K562 (cell line): ENCODE measurements around the gene RXRA. TPM values are rescaled to one million over a fixed set of nuclear protein-coding genes. Genes with fewer than 3 reads are reported as not detected.

Experiments
- ATAC-seq: fragments of 200-7000 bp; cut with Tn5 transposase; 3 replicates; pipeline ENCODE4 v1.9.1; 2020; ENCODE audit warnings: moderate library complexity
- BruUV-seq: library from RNA; stranded (reverse); fragments of 400-500 nt; replicated peaks from 2 replicates; lab custom pipeline; 2021; lab: Mats Ljungman, UMichigan
- CTCF ChIA-PET: fragments of 300-600 bp; formaldehyde crosslinking; extraction: SDS; loops from one replicate; lab custom pipeline; 2021; ENCODE audit warnings: low intra/inter-chr PET ratio; lab: Yijun Ruan, JAX
- POLR2A ChIA-PET: fragments of 300-600, 350-650 bp; sonication (Branson Sonifier 250); formaldehyde crosslinking; extraction: SDS; loops from one replicate; lab custom pipeline; 2021; ENCODE audit warnings: antibody characterized with exemption, inconsistent platforms; lab: Yijun Ruan, JAX
- DNase-seq, 4 experiments: peaks; one replicate each; pipeline versions ENCODE4 v3.0.0 to v3.0.0-alpha.2; 2011 to 2018; ENCODE audit warnings: low spot score in 3 of 4, mixed read lengths in 3 of 4; ENCODE audit errors: extremely low read depth in 1 of 4
- FAIRE-seq: peaks from 2 replicates; lab custom pipeline; 2011; peaks lifted over from hg19 to GRCh38; lab: Jason Lieb, UNC
- H2AFZ ChIP-seq: 2 replicates; pipeline ENCODE4 v1.6.0; 2011; ENCODE audit warnings: low read depth, low read length, control low read depth, inconsistent platforms
- H3K27ac ChIP-seq: fragments of 200-600 bp; 3 replicates; pipeline ENCODE4 v1.8.0; 2011; ENCODE audit warnings: low read depth, mild to moderate bottlenecking, control low read depth, inconsistent platforms, low read length, moderate library complexity, mixed read lengths; ENCODE audit errors: extremely low read depth
- H3K27me3 ChIP-seq, 2 experiments: fragments of 300-600 bp in 1 of 2; 2 replicates in 1 of 2; 3 replicates in 1 of 2; pipeline versions ENCODE4 v1.6.0 to v1.8.0; 2011; ENCODE audit warnings: inconsistent platforms in 2 of 2, low read length in 2 of 2, mild to moderate bottlenecking in 1 of 2, mixed read lengths in 1 of 2, moderate library complexity in 1 of 2; ENCODE audit not compliant: control insufficient read depth in 2 of 2, insufficient read depth in 2 of 2
- H3K36me3 ChIP-seq: fragments of 300-600 bp; 3 replicates; pipeline ENCODE4 v1.8.0; 2011; ENCODE audit warnings: mild to moderate bottlenecking, low read length, inconsistent platforms; ENCODE audit not compliant: control insufficient read depth, insufficient read depth
- H3K4me1 ChIP-seq, 2 experiments: fragments of 200-600 bp in 1 of 2; replicated peaks in 1 of 2; 2 replicates in 1 of 2; 3 replicates in 1 of 2; pipeline versions ENCODE4 v1.5.1 to v1.8.0; 2011; ENCODE audit warnings: inconsistent platforms in 2 of 2, low read length in 2 of 2, mild to moderate bottlenecking in 1 of 2, mixed read lengths in 1 of 2, moderate library complexity in 1 of 2; ENCODE audit not compliant: control insufficient read depth in 2 of 2, insufficient read depth in 2 of 2
- H3K4me2 ChIP-seq: 2 replicates; pipeline ENCODE4 v1.6.1; 2011; ENCODE audit warnings: low read length, control low read depth, inconsistent platforms, mixed read lengths; ENCODE audit not compliant: insufficient read depth
- H3K4me3 ChIP-seq: fragments of 200-600 bp; sonication (generic), shearing (Covaris generic); 2 replicates; pipeline ENCODE4 v1.5.1; 2016; ENCODE audit warnings: control low read depth, inconsistent platforms
- H3K79me2 ChIP-seq: fragments of 200-600 bp; 3 replicates; pipeline ENCODE4 v1.8.0; 2011; ENCODE audit warnings: low read length, inconsistent platforms; ENCODE audit not compliant: control insufficient read depth, insufficient read depth
- H3K9ac ChIP-seq, 2 experiments: 2 replicates each; pipeline versions ENCODE4 v1.6.0 to v1.6.1; 2011; ENCODE audit warnings: low read depth in 2 of 2, low read length in 2 of 2, control low read depth in 1 of 2, inconsistent platforms in 1 of 2, mild to moderate bottlenecking in 1 of 2, mixed read lengths in 1 of 2; ENCODE audit not compliant: insufficient read depth in 1 of 2
- H3K9me1 ChIP-seq: one replicate; pipeline ENCODE4 v1.6.0; 2011; ENCODE audit warnings: inconsistent platforms, mild to moderate bottlenecking, low read length, moderate library complexity; ENCODE audit not compliant: control insufficient read depth, insufficient read depth
- H3K9me3 ChIP-seq: replicated peaks from 2 replicates; pipeline ENCODE4 v1.5.1; 2011; ENCODE audit warnings: low read depth, low read length, inconsistent platforms; ENCODE audit not compliant: control insufficient read depth, insufficient read depth
- H4K20me1 ChIP-seq: replicated peaks from 2 replicates; pipeline ENCODE4 v1.6.1; 2011; ENCODE audit warnings: low read length, inconsistent platforms, mixed read lengths; ENCODE audit not compliant: control insufficient read depth, insufficient read depth
- BRF1 ChIP-seq: IDR thresholded peaks from 3 replicates; pipeline ENCODE4 v1.6.1; 2011; ENCODE audit warnings: borderline replicate concordance, mild to moderate bottlenecking; ENCODE audit not compliant: insufficient read length; ENCODE audit errors: extremely low read depth
- CCAR2 ChIP-seq: fragments of 200-400 bp; formaldehyde crosslinking; IDR thresholded peaks from 2 replicates; pipeline ENCODE4 v1.6.1; 2017; ENCODE audit warnings: mild to moderate bottlenecking, low read depth, low read length
- KAT2B ChIP-seq: IDR thresholded peaks from one replicate; pipeline ENCODE4 v1.6.1; 2012; ENCODE audit warnings: low read depth, mild to moderate bottlenecking, control low read depth, inconsistent platforms, low read length, moderate library complexity
- LEF1 ChIP-seq: fragments of 450-650 bp; IDR thresholded peaks from 2 replicates; pipeline ENCODE4 v1.6.1; 2016; ENCODE audit warnings: mild to moderate bottlenecking
- MEF2D ChIP-seq: conservative IDR thresholded peaks from 2 replicates; pipeline ENCODE4 v1.6.1; 2016; ENCODE audit warnings: low read depth, missing genetic modification characterization, missing compliant biosample characterization
- PHB ChIP-seq: fragments of 250-450 bp; sonication (Bioruptor Pico); IDR thresholded peaks from 2 replicates; pipeline ENCODE4 v1.5.0; 2021
- SMARCA4 ChIP-seq: fragments of 450-650 bp; IDR thresholded peaks from 2 replicates; pipeline ENCODE4 v1.6.1; 2016
- TOE1 ChIP-seq, 2 experiments: fragments of 450-650 bp in 1 of 2; sonication (generic) in 1 of 2; formaldehyde crosslinking in 1 of 2; IDR thresholded peaks; 2 replicates each; pipeline versions ENCODE4 v1.7.1 to v1.8.0; 2016 to 2022; ENCODE audit warnings: borderline replicate concordance in 2 of 2, mild to moderate bottlenecking in 2 of 2, antibody characterized with exemption in 1 of 2, inconsistent platforms in 1 of 2, low read depth in 1 of 2, missing genetic modification reagents in 1 of 2, moderate library complexity in 1 of 2
- XRCC4 ChIP-seq: IDR thresholded peaks from one replicate; pipeline ENCODE4 v1.6.1; 2011; ENCODE audit not compliant: insufficient read depth, insufficient read length; ENCODE audit errors: extremely low read depth
- ZNF212 ChIP-seq: fragments of 450-650 bp; formaldehyde crosslinking; IDR thresholded peaks from 2 replicates; pipeline ENCODE4 v1.4.0; 2020; ENCODE audit warnings: mild to moderate bottlenecking
- ZNF551 ChIP-seq: fragments of 250-450 bp; sonication (Bioruptor Pico); IDR thresholded peaks from 2 replicates; pipeline ENCODE4 v1.5.0; 2021; ENCODE audit warnings: mild to moderate bottlenecking, moderate library complexity
- ZNF785 ChIP-seq: fragments of 250-450 bp; sonication (Bioruptor Pico); IDR thresholded peaks from 2 replicates; pipeline ENCODE4 v1.4.0; 2020; ENCODE audit warnings: mild to moderate bottlenecking
- WGBS: fragments of 100-300 bp; shearing (Covaris generic); methylation state at CpG from one replicate; pipeline ENCODE4 v1.1.6; 2016; ENCODE audit warnings: low coverage, mixed read lengths; ENCODE audit not compliant: insufficient coverage; ENCODE audit errors: missing lambda C conversion rate; 5-methylcytosine and 5-hydroxymethylcytosine counted together
- in situ Hi-C: fragments of 300-500 bp; cut with MboI; formaldehyde crosslinking; loops from 4 replicates; pipeline ENCODE4 v1.15.0; 2018; ENCODE audit warnings: inconsistent platforms, mixed read lengths
- intact Hi-C: fragments of 100-400 bp; cut with micrococcal nuclease; formaldehyde crosslinking; loops from 2 replicates; pipeline ENCODE4 v1.14.2; 2022
- polyA plus RNA-seq, 8 experiments: library from polyadenylated mRNA; depleted of rRNA in 4 of 8; stranded (reverse) in 5 of 8; unstranded in 3 of 8; fragments of >200 nt; fragmentation: Nextera tagmentation in 2 of 8; fragmentation: Illumina TruSeq in 1 of 8; extraction: Ambion mirVana in 2 of 8; extraction: Trizol in 1 of 8; gene quantifications; 2 replicates each; pipeline versions ENCODE4 v1.2.1 to v1.2.3, GENCODE V29; 2011 to 2014; ENCODE audit warnings: inconsistent platforms in 1 of 8, missing spikeins in 1 of 8
- total RNA-seq, 7 experiments: library from RNA; depleted of rRNA in 6 of 7; stranded (reverse); fragments of >200 nt in 6 of 7; fragmentation: Illumina TruSeq in 2 of 7; extraction: Trizol in 2 of 7; gene quantifications; 2 replicates each; pipeline versions ENCODE4 v1.2.1 to v1.2.3, GENCODE V29; 2011 to 2021; ENCODE audit warnings: low replicate concordance in 1 of 7
- TF ChIP-seq, protein P1 (sequence below): sonication (generic); formaldehyde crosslinking; IDR thresholded peaks from 2 replicates; pipeline ENCODE4 v1.8.0; 2022; ENCODE audit warnings: missing genetic modification reagents, mild to moderate bottlenecking, borderline replicate concordance
- TF ChIP-seq, protein P2 (sequence below): sonication (generic); formaldehyde crosslinking; IDR thresholded peaks from 2 replicates; pipeline ENCODE4 v1.8.1; 2023; ENCODE audit warnings: mild to moderate bottlenecking, missing genetic modification reagents, moderate library complexity
- TF ChIP-seq, protein P3 (sequence below), 2 experiments: fragments of 450-650 bp in 1 of 2; IDR thresholded peaks; 2 replicates each; pipeline ENCODE4 v1.6.1; 2011 to 2017; ENCODE audit warnings: low read depth in 2 of 2, antibody characterized with exemption in 1 of 2, borderline replicate concordance in 1 of 2, low read length in 1 of 2, mild to moderate bottlenecking in 1 of 2, mixed read lengths in 1 of 2; ENCODE audit not compliant: control insufficient read depth in 1 of 2

Gene RXRA
- total and polyA plus RNA-seq, 9 of the 15 experiments (the other 6 are each of a cell fraction or from before 2014, with no cell fraction given) = 0.35 to 23.6 (median 4.6) TPM

DNA sequence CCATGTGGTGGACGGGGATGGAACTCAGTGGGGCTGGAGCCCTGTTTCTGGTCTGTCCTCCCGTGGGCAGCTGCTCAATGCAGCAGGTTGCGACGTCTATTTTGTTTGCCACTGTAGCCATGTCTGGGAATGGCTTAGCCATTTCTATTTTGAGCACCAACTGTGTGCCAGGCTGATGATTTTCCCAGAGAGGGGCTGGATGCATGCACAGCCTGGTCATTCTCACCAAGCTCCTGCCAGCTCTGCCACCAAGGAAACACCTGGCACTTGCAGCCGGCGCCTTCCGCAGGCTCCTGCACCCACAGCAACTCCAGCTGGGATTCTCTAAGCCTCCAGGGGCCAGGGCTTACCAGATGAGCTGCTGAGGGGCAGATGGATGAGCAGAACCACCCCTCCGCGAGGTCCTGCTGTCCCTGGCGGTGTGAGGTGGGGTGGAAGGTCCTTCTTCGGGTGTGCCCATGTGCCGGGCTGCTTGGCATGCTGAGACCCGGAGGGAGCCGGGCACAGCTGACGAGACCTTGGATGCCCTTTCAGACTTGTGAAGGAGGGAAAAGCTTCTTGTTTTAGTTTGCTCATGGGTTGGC is 151.2 kb downstream of the RXRA start:
- DNase-seq (no peak), ATAC-seq (no peak), FAIRE-seq (no peak)
- ChIA-PET POLR2A (interaction anchor here (0.7 kb wide), 1 partner anchor 19 kb away, joined by 3 read pairs; no protein-coding TSS in a partner anchor), CTCF (no interaction called here)
- no peak overlapping the region for H3K4me2 ChIP-seq
- H3K27me3 ChIP-seq = peaks cover 13 to 54% of the 10 kb centered on the region in 2 experiments
- intact Hi-C loops (no loop called here), in situ Hi-C loops (no loop called here)
- WGBS = 9% methylated on average over 15 of the region's 15 CpGs
- no TSS peak for BruUV-seq
- H4K20me1 ChIP-seq = no peaks in the 10 kb centered on the region; the same call in none of the 2 replicates
- H2AFZ ChIP-seq = no peak overlapping the region
- no peaks in the 10 kb centered on the region for H3K79me2 ChIP-seq
- no peaks in the 10 kb centered on the region for H3K9me1 ChIP-seq
- no peak overlapping the region for H3K9ac ChIP-seq
- no peaks in the 10 kb centered on the region for H3K9me3 ChIP-seq
- no peaks in the 10 kb centered on the region for H3K36me3 ChIP-seq
- H3K4me3 ChIP-seq = no peak overlapping the region
- no peak overlapping the region for H3K27ac ChIP-seq
- peaks cover 0 to under 1% of the 10 kb centered on the region in 2 experiments; a peak in 1 of 5 replicates for H3K4me1 ChIP-seq
- TF ChIP-seq MEF2D (tag) (no peak), ZNF551 (no peak), LEF1 (no peak), XRCC4 (no peak), ZNF212 (no peak), SMARCA4 (no peak), KAT2B (no peak), BRF1 (no peak), TOE1 (IDR thresholded peaks at IDR 0.05; ENCODE audit: borderline replicate concordance) (no peak), TOE1 (CRISPR knock-in tag; IDR thresholded peaks at IDR 0.05; ENCODE audit: borderline replicate concordance, low read depth) (no peak), ZNF785 (CRISPR knock-in tag) (no peak), PHB (CRISPR knock-in tag) (no peak), CCAR2 (no peak)
- TF ChIP-seq, protein P1, sequence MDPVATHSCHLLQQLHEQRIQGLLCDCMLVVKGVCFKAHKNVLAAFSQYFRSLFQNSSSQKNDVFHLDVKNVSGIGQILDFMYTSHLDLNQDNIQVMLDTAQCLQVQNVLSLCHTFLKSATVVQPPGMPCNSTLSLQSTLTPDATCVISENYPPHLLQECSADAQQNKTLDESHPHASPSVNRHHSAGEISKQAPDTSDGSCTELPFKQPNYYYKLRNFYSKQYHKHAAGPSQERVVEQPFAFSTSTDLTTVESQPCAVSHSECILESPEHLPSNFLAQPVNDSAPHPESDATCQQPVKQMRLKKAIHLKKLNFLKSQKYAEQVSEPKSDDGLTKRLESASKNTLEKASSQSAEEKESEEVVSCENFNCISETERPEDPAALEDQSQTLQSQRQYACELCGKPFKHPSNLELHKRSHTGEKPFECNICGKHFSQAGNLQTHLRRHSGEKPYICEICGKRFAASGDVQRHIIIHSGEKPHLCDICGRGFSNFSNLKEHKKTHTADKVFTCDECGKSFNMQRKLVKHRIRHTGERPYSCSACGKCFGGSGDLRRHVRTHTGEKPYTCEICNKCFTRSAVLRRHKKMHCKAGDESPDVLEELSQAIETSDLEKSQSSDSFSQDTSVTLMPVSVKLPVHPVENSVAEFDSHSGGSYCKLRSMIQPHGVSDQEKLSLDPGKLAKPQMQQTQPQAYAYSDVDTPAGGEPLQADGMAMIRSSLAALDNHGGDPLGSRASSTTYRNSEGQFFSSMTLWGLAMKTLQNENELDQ (CRISPR knock-in tag) = no peak
- TF ChIP-seq, protein P2, sequence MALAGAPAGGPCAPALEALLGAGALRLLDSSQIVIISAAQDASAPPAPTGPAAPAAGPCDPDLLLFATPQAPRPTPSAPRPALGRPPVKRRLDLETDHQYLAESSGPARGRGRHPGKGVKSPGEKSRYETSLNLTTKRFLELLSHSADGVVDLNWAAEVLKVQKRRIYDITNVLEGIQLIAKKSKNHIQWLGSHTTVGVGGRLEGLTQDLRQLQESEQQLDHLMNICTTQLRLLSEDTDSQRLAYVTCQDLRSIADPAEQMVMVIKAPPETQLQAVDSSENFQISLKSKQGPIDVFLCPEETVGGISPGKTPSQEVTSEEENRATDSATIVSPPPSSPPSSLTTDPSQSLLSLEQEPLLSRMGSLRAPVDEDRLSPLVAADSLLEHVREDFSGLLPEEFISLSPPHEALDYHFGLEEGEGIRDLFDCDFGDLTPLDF (CRISPR knock-in tag) = no peak
- TF ChIP-seq, protein P3, sequence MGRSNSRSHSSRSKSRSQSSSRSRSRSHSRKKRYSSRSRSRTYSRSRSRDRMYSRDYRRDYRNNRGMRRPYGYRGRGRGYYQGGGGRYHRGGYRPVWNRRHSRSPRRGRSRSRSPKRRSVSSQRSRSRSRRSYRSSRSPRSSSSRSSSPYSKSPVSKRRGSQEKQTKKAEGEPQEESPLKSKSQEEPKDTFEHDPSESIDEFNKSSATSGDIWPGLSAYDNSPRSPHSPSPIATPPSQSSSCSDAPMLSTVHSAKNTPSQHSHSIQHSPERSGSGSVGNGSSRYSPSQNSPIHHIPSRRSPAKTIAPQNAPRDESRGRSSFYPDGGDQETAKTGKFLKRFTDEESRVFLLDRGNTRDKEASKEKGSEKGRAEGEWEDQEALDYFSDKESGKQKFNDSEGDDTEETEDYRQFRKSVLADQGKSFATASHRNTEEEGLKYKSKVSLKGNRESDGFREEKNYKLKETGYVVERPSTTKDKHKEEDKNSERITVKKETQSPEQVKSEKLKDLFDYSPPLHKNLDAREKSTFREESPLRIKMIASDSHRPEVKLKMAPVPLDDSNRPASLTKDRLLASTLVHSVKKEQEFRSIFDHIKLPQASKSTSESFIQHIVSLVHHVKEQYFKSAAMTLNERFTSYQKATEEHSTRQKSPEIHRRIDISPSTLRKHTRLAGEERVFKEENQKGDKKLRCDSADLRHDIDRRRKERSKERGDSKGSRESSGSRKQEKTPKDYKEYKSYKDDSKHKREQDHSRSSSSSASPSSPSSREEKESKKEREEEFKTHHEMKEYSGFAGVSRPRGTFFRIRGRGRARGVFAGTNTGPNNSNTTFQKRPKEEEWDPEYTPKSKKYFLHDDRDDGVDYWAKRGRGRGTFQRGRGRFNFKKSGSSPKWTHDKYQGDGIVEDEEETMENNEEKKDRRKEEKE (IDR thresholded peaks at IDR 0.05; ENCODE audit: borderline replicate concordance in 1 of 2, control insufficient read depth in 1 of 2, low read depth in 2 of 2, low read length in 1 of 2) = no peak
